ENCODE results near the gene OR10Z1. TPM values are rescaled to one million over a fixed set of nuclear protein-coding genes. Genes with fewer than 3 reads are reported as not detected.

The OR10Z1 gene
- polyA plus RNA-seq, 2 of the 4 experiments (the other 2 are of a cell fraction) = not detected

DNA sequence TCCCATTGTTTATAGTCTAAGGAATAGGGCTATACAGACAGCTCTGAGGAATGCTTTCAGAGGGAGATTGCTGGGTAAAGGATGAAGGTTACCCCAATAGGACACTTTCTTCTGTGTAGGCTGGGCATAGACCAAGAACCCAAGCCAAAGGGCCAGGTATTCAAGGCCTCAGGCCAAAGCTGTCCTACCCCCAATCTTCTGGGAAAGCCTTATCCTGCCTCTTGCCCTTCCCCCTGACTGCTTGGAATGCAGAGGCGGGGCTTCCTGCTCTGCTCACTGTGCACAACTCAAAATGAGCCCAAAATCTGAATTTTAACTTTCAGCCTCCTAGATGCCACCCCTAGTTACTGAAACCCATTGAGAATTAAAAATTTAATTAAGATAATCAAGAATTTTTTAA is 2.2 kb downstream of the OR10Z1 start:
- DNase-seq (ENCODE audit: low read depth in 1 of 2, low spot score in 1 of 2) (no peak), ATAC-seq (no peak), FAIRE-seq (no peak)
- Histone ChIP-seq H3K4me3 (no peak overlapping the region), H3K9me3 (no peaks in the 10 kb centered on the region), H3K27ac (no peak overlapping the region), H3K4me2 (no peak overlapping the region), H3K4me1 (no peaks in the 10 kb centered on the region)
- TF ChIP-seq RCOR1 (IDR thresholded peaks at IDR 0.05; ENCODE audit: low read depth, low read length) = no peak
- no peak for TF ChIP-seq JUN (IDR thresholded peaks at IDR 0.05)
- no peak for TF ChIP-seq FOSL2 (IDR thresholded peaks at IDR 0.05)
- no peak for TF ChIP-seq FOSL2 (CRISPR knock-in tag; IDR thresholded peaks at IDR 0.05)
- TF ChIP-seq, protein P1, sequence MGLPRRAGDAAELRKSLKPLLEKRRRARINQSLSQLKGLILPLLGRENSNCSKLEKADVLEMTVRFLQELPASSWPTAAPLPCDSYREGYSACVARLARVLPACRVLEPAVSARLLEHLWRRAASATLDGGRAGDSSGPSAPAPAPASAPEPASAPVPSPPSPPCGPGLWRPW (IDR thresholded peaks at IDR 0.05) = no peak
- no peak for TF ChIP-seq KDM1A (IDR thresholded peaks at IDR 0.05; ENCODE audit: low read depth)
- TF ChIP-seq TP53 (CRISPR knock-in tag; IDR thresholded peaks at IDR 0.05) = no peak
- no peak for TF ChIP-seq CHD4 (IDR thresholded peaks at IDR 0.05; ENCODE audit: borderline replicate concordance)
- POLR2A ChIA-PET = no interaction called here
- CTCF ChIA-PET = interaction anchor here (1.1 kb wide), 1 partner anchor 71 kb away, joined by 3 read pairs; no protein-coding TSS in a partner anchor
- 0% methylated on average over 1 of the region's 1 CpG for whole genome bisulfite sequencing (ENCODE audit: missing lambda C conversion rate)

DNA sequence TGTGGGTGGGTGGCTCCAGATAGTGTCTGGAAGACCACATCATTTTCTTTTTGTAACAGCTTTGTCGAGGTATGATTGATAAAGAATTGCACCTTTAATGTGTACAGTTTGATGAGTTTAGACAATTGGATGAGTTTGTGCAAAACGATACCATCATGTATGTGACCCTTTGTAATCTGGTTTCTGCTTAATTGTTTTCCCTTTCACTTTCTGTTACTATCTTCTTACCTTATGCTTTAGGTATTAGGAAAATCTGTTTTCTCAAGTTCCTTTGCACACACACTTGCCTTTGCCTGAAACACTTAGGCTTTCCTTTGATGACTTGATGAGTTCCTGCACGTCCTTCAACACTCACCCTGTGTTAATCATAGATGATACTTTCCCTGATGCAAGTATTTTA is 6.8 kb downstream of the OR10Z1 start:
- ChIA-PET POLR2A (no interaction called here), CTCF (interaction anchor here (1.1 kb wide), 1 partner anchor 10 kb away, joined by 3 read pairs; no protein-coding TSS in a partner anchor)
- TF ChIP-seq HOXB13 (CRISPR knock-in tag; IDR thresholded peaks at IDR 0.05; ENCODE audit: low read depth) = no peak
- TF ChIP-seq SMC3 (IDR thresholded peaks at IDR 0.05) = no peak
- no peak for TF ChIP-seq ZFP36 (IDR thresholded peaks at IDR 0.05; ENCODE audit: borderline replicate concordance, partially characterized antibody)
- TF ChIP-seq, protein P1 (IDR thresholded peaks at IDR 0.05) = no peak
- no peak for TF ChIP-seq HOXB5 (CRISPR knock-in tag; IDR thresholded peaks at IDR 0.05)
- no peak for TF ChIP-seq PHF8 (IDR thresholded peaks at IDR 0.05; ENCODE audit: borderline replicate concordance, low read depth)
- no peak for TF ChIP-seq RFX5 (IDR thresholded peaks at IDR 0.05)
- TF ChIP-seq FOSL2 (IDR thresholded peaks at IDR 0.05) = no peak
- TF ChIP-seq FOSL2 (CRISPR knock-in tag; IDR thresholded peaks at IDR 0.05) = no peak
- TF ChIP-seq EHF (CRISPR knock-in tag; IDR thresholded peaks at IDR 0.05) = no peak
- TF ChIP-seq, protein P2, sequence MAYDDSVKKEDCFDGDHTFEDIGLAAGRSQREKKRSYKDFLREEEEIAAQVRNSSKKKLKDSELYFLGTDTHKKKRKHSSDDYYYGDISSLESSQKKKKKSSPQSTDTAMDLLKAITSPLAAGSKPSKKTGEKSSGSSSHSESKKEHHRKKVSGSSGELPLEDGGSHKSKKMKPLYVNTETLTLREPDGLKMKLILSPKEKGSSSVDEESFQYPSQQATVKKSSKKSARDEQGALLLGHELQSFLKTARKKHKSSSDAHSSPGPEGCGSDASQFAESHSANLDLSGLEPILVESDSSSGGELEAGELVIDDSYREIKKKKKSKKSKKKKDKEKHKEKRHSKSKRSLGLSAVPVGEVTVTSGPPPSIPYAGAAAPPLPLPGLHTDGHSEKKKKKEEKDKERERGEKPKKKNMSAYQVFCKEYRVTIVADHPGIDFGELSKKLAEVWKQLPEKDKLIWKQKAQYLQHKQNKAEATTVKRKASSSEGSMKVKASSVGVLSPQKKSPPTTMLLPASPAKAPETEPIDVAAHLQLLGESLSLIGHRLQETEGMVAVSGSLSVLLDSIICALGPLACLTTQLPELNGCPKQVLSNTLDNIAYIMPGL (CRISPR knock-in tag; IDR thresholded peaks at IDR 0.05; ENCODE audit: borderline replicate concordance) = no peak
- TF ChIP-seq, protein P3, sequence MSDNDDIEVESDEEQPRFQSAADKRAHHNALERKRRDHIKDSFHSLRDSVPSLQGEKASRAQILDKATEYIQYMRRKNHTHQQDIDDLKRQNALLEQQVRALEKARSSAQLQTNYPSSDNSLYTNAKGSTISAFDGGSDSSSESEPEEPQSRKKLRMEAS (IDR thresholded peaks at IDR 0.05) = no peak
- TF ChIP-seq HOXA7 (CRISPR knock-in tag; IDR thresholded peaks at IDR 0.05) = no peak
- no peak for TF ChIP-seq POLR2AphosphoS2 (conservative IDR thresholded peaks at IDR 0.05; ENCODE audit: low read length)
- no peak for TF ChIP-seq SREBF2 (IDR thresholded peaks at IDR 0.05)
- Histone ChIP-seq H3K4me1 (no peaks in the 10 kb centered on the region), H3K4me2 (no peak overlapping the region), H3K4me3 (no peak overlapping the region), H3K9me3 (no peaks in the 10 kb centered on the region), H3K27ac (no peak overlapping the region)
- no peak for FAIRE-seq
- WGBS (ENCODE audit: missing lambda C conversion rate) = 2% methylated on average over 3 of the region's 3 CpGs
- no peak for ATAC-seq
- no peak for DNase-seq (ENCODE audit: low read depth in 1 of 2, low spot score in 1 of 2)

DNA sequence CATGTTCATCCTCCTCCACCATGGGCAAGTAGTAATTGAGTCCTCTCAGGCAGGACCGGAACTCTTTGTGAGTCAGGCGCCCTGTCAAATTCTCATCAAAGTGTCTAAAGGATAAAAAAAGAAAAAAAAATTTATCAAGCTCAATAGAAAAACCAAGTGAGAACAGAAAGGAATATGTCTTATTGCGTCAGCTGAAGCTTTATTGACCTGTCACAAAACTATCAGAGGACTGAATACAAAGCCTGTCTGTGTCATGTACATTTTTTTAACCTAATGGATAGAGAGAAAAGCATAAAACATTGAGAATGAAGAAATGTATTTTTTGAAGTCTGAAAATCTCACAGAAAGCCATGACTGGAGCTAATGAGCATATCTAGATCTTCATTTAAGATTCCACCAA is 8.7 kb downstream of the OR10Z1 start:
- Histone ChIP-seq H3K9me3 (no peaks in the 10 kb centered on the region), H3K4me1 (no peaks in the 10 kb centered on the region), H3K27ac (no peak overlapping the region), H3K4me2 (no peak overlapping the region), H3K4me3 (no peak overlapping the region)
- DNase-seq (ENCODE audit: low read depth in 1 of 2, low spot score in 1 of 2) (no peak), FAIRE-seq (no peak), ATAC-seq (no peak)
- CTCF ChIA-PET = no interaction called here
- TF ChIP-seq CEBPB (IDR thresholded peaks at IDR 0.05) (no peak), CHD2 (IDR thresholded peaks at IDR 0.05; ENCODE audit: low read length, partially characterized antibody) (no peak), BHLHE40 (IDR thresholded peaks at IDR 0.05; ENCODE audit: low read depth, low read length) (no peak), NFE2L2 (conservative IDR thresholded peaks at IDR 0.05; ENCODE audit: low read length) (no peak), MAZ (IDR thresholded peaks at IDR 0.05; ENCODE audit: borderline replicate concordance, low read depth, low read length) (no peak), GATA3 (IDR thresholded peaks at IDR 0.05; ENCODE audit: borderline replicate concordance) (no peak)
- TF ChIP-seq, protein P3 (IDR thresholded peaks at IDR 0.05) = no peak
- WGBS (ENCODE audit: missing lambda C conversion rate) = 2% methylated on average over 3 of the region's 3 CpGs
- POLR2A ChIA-PET = no interaction called here
